GM21515 (cell line): ENCODE results near the gene GRIK3.

Source experiments
- ATAC-seq: cut with Tn5 transposase; IDR thresholded peaks from one replicate; pipeline ENCODE4 v1.9.1; 2021; ENCODE audit not compliant: unreplicated experiment

The GRIK3 gene

GRCh38 chr1:36858981-36859380 lies 175.3 kb downstream of the GRIK3 start:
- ATAC-seq: no peak

- no peak for ATAC-seq
Observed at GRCh38 chr1:36858553-36858952, 175.8 kb downstream of the GRIK3 start.

- no peak for ATAC-seq
Observed at GRCh38 chr1:36857754-36858153, 176.6 kb downstream of the GRIK3 start.

GRCh38 chr1:36855699-36856494 lies 178.4 kb downstream of the GRIK3 start:
- no peak for ATAC-seq

- ATAC-seq: no peak
Observed at GRCh38 chr1:36853638-36854037, 180.7 kb downstream of the GRIK3 start.

- no peak for ATAC-seq
Observed at GRCh38 chr1:36852586-36852985, 181.7 kb downstream of the GRIK3 start.

- no peak for ATAC-seq
Observed at GRCh38 chr1:36851595-36851994, 182.7 kb downstream of the GRIK3 start.

GRCh38 chr1:36851087-36851486 lies 183.2 kb downstream of the GRIK3 start:
- no peak for ATAC-seq

- ATAC-seq: no peak
Observed at GRCh38 chr1:36849956-36850355, 184.4 kb downstream of the GRIK3 start.

- no peak for ATAC-seq
Observed at GRCh38 chr1:36847761-36848160, 186.6 kb downstream of the GRIK3 start.

- ATAC-seq: no peak
Observed at GRCh38 chr1:36847186-36847585, 187.1 kb downstream of the GRIK3 start.

- ATAC-seq: no peak
Observed at GRCh38 chr1:36846357-36846756, 188.0 kb downstream of the GRIK3 start.

GRCh38 chr1:36845802-36846201 lies 188.5 kb downstream of the GRIK3 start:
- no peak for ATAC-seq

GRCh38 chr1:36844917-36845316 lies 189.4 kb downstream of the GRIK3 start:
- no peak for ATAC-seq

- ATAC-seq: no peak
Observed at GRCh38 chr1:36843906-36844610, 190.3 kb downstream of the GRIK3 start.

- no peak for ATAC-seq
Observed at GRCh38 chr1:36843027-36843426, 191.3 kb downstream of the GRIK3 start.

GRCh38 chr1:36842448-36842847 lies 191.9 kb downstream of the GRIK3 start:
- ATAC-seq: no peak

- no peak for ATAC-seq
Observed at GRCh38 chr1:36839485-36839884, 194.8 kb downstream of the GRIK3 start.

GRCh38 chr1:36838888-36839287 lies 195.4 kb downstream of the GRIK3 start:
- no peak for ATAC-seq

- no peak for ATAC-seq
Observed at GRCh38 chr1:36836916-36837315, 197.4 kb downstream of the GRIK3 start.

- no peak for ATAC-seq
Observed at GRCh38 chr1:36836196-36836883, 198.0 kb downstream of the GRIK3 start.

- no peak for ATAC-seq
Observed at GRCh38 chr1:36835696-36836095, 198.6 kb downstream of the GRIK3 start.
